Muscle of leg (tissue), 11 donors: ENCODE measurements around the gene ANTXRL. TPM values are rescaled to one million over a fixed set of nuclear protein-coding genes. Genes with fewer than 3 reads are reported as not detected.

Experiments
- DNase-seq: peaks from one replicate; pipeline ENCODE4 v3.0.0; 2013
- H3K27ac ChIP-seq: one replicate; pipeline ENCODE4 v1.5.1; 2013; ENCODE audit warnings: mild to moderate bottlenecking, low read length, control low read depth
- H3K27me3 ChIP-seq: one replicate; pipeline ENCODE4 v1.6.1; 2013; ENCODE audit warnings: low read length; ENCODE audit not compliant: control insufficient read depth, insufficient read depth
- H3K36me3 ChIP-seq: one replicate; pipeline ENCODE4 v1.6.1; 2013; ENCODE audit warnings: low read length; ENCODE audit not compliant: control insufficient read depth, insufficient read depth
- H3K4me1 ChIP-seq: one replicate; pipeline ENCODE4 v1.6.1; 2013; ENCODE audit warnings: low read length; ENCODE audit not compliant: control insufficient read depth, insufficient read depth
- H3K4me3 ChIP-seq: one replicate; pipeline ENCODE4 v1.5.1; 2013; ENCODE audit warnings: low read length, control low read depth
- H3K9me3 ChIP-seq: replicated peaks from 2 replicates; pipeline ENCODE4 v1.6.1; 2013; ENCODE audit warnings: low read depth, low read length; ENCODE audit not compliant: control insufficient read depth
- WGBS: methylation state at CpG from one replicate; pipeline ENCODE4 v1.1.5; 2013; ENCODE audit warnings: missing lambda C conversion rate; ENCODE audit not compliant: insufficient coverage; 5-methylcytosine and 5-hydroxymethylcytosine counted together
- polyA plus RNA-seq, 8 donors: library from polyadenylated mRNA; unstranded; fragments of 120-200 nt; gene quantifications; one replicate each; pipeline versions ENCODE4 v1.2.1 to v1.2.3, GENCODE V29; 2013; ENCODE audit warnings: inconsistent platforms in 1 of 8, low replicate concordance in 1 of 8; ENCODE audit not compliant: insufficient read length in 8 of 8, insufficient read depth in 1 of 8
- total RNA-seq: library from RNA; stranded (reverse); fragments of 120-200 nt; gene quantifications from one replicate; pipeline ENCODE4 v1.2.4, GENCODE V29; 2013

ANTXRL gene
- total and polyA plus RNA-seq, 9 donors, result not detected

GRCh38 chr10:46287846-46288477 lies 1.2 kb downstream of the ANTXRL start:
- no peak for DNase-seq
- Histone ChIP-seq H3K4me1 (peaks cover 4% of the 10 kb centered on the region), H3K27ac (no peak overlapping the region), H3K27me3 (peaks cover 15% of the 10 kb centered on the region), H3K9me3 (no peaks in the 10 kb centered on the region), H3K4me3 (no peak overlapping the region), H3K36me3 (no peaks in the 10 kb centered on the region)
- 75% methylated on average over 6 of the region's 7 CpGs for WGBS

GRCh38 chr10:46288601-46289206 lies 1.9 kb downstream of the ANTXRL start:
- H3K27me3 ChIP-seq, result peaks cover 13% of the 10 kb centered on the region
- peaks cover 4% of the 10 kb centered on the region for H3K4me1 ChIP-seq
- 75% methylated on average over 4 of the region's 6 CpGs for WGBS
- H3K9me3 ChIP-seq, result no peaks in the 10 kb centered on the region
- H3K36me3 ChIP-seq, result no peaks in the 10 kb centered on the region
- no peak for DNase-seq
- no peak overlapping the region for H3K4me3 ChIP-seq
- no peak overlapping the region for H3K27ac ChIP-seq

- Histone ChIP-seq H3K27me3 (peaks cover 11% of the 10 kb centered on the region), H3K4me3 (no peak overlapping the region), H3K4me1 (peaks cover under 1% of the 10 kb centered on the region), H3K9me3 (no peaks in the 10 kb centered on the region), H3K27ac (no peak overlapping the region), H3K36me3 (no peaks in the 10 kb centered on the region)
- 93% methylated on average over 3 of the region's 7 CpGs for WGBS
- DNase-seq, result no peak
These were observed 2.5 kb downstream of the ANTXRL start for GRCh38 chr10:46289209-46289810.

- no peak overlapping the region for H3K27ac ChIP-seq
- no peaks in the 10 kb centered on the region for H3K36me3 ChIP-seq
- DNase-seq, result no peak
- H3K4me1 ChIP-seq, result no peaks in the 10 kb centered on the region
- 96% methylated on average over 6 of the region's 15 CpGs for WGBS
- peaks cover 10% of the 10 kb centered on the region for H3K27me3 ChIP-seq
- H3K4me3 ChIP-seq, result no peak overlapping the region
- H3K9me3 ChIP-seq, result no peaks in the 10 kb centered on the region
These were observed 3.5 kb downstream of the ANTXRL start for GRCh38 chr10:46290101-46290886.

- no peaks in the 10 kb centered on the region for H3K9me3 ChIP-seq
- WGBS, result 56% methylated on average over 7 of the region's 10 CpGs
- peaks cover 6% of the 10 kb centered on the region for H3K27me3 ChIP-seq
- no peaks in the 10 kb centered on the region for H3K36me3 ChIP-seq
- no peak for DNase-seq
- H3K4me3 ChIP-seq, result no peak overlapping the region
- no peak overlapping the region for H3K27ac ChIP-seq
- no peaks in the 10 kb centered on the region for H3K4me1 ChIP-seq
These were observed 5.2 kb downstream of the ANTXRL start for GRCh38 chr10:46291817-46292572.

- Histone ChIP-seq H3K27me3 (peaks cover 6% of the 10 kb centered on the region), H3K4me1 (no peaks in the 10 kb centered on the region), H3K9me3 (no peaks in the 10 kb centered on the region), H3K36me3 (no peaks in the 10 kb centered on the region), H3K4me3 (no peak overlapping the region), H3K27ac (no peak overlapping the region)
- WGBS, result 60% methylated on average over 6 of the region's 6 CpGs
- DNase-seq, result no peak
These were observed 5.8 kb downstream of the ANTXRL start for GRCh38 chr10:46292573-46293023.

- Histone ChIP-seq H3K27me3 (peaks cover 4% of the 10 kb centered on the region), H3K27ac (no peak overlapping the region), H3K4me1 (no peaks in the 10 kb centered on the region), H3K36me3 (no peaks in the 10 kb centered on the region), H3K4me3 (no peak overlapping the region), H3K9me3 (no peaks in the 10 kb centered on the region)
- DNase-seq, result no peak
- WGBS, result 100% methylated on average over 3 of the region's 8 CpGs
These were observed 6.4 kb downstream of the ANTXRL start for GRCh38 chr10:46293228-46293627.

GRCh38 chr10:46293832-46294640 lies 7.2 kb downstream of the ANTXRL start:
- H3K27ac ChIP-seq, result no peak overlapping the region
- 70% methylated on average over 10 of the region's 11 CpGs for WGBS
- H3K4me1 ChIP-seq, result peaks cover 2% of the 10 kb centered on the region
- peaks cover 3% of the 10 kb centered on the region for H3K27me3 ChIP-seq
- no peak for DNase-seq
- H3K4me3 ChIP-seq, result no peak overlapping the region
- no peaks in the 10 kb centered on the region for H3K36me3 ChIP-seq
- no peaks in the 10 kb centered on the region for H3K9me3 ChIP-seq

- WGBS, result 88% methylated on average over 8 of the region's 8 CpGs
- Histone ChIP-seq H3K27me3 (peaks cover 3% of the 10 kb centered on the region), H3K27ac (no peak overlapping the region), H3K9me3 (no peaks in the 10 kb centered on the region), H3K36me3 (no peaks in the 10 kb centered on the region), H3K4me1 (peaks cover 7% of the 10 kb centered on the region), H3K4me3 (no peak overlapping the region)
- no peak for DNase-seq
These were observed 7.9 kb downstream of the ANTXRL start for GRCh38 chr10:46294641-46295220.
